Transverse colon (tissue), 4 donors: Measurements from ENCODE around the gene MYO16.

ENCODE experiments used
- CTCF ChIP-seq, 5 experiments: fragments of 200-600 bp in 3 of 5; fragments of 450-650 bp in 2 of 5; sonication (generic) in 3 of 5; IDR thresholded peaks; 1 replicate in 2 of 5; 2 replicates in 3 of 5; pipeline ENCODE4 v1.5.1; 2016 to 2017; ENCODE audit warnings: antibody characterized with exemption in 5 of 5, inconsistent platforms in 3 of 5, mild to moderate bottlenecking in 2 of 5, moderate library complexity in 1 of 5
- POLR2A ChIP-seq: fragments of 450-650 bp; IDR thresholded peaks from one replicate; pipeline ENCODE4 v1.6.1; 2016; ENCODE audit warnings: antibody characterized with exemption, mild to moderate bottlenecking, moderate library complexity
- POLR2AphosphoS5 ChIP-seq, 3 donors: sonication (generic); formaldehyde crosslinking; IDR thresholded peaks; one replicate each; pipeline ENCODE4 v1.6.1; 2016; ENCODE audit warnings: antibody characterized with exemption in 3 of 3

GRCh38 chr13:109152311-109152820 lies 523.0 kb downstream of the MYO16 start:
- TF ChIP-seq CTCF (IDR thresholded peaks at IDR 0.05) (no peak), POLR2AphosphoS5 (IDR thresholded peaks at IDR 0.05) (no peak), POLR2A (no peak)
